Body of pancreas (tissue), 4 donors: ENCODE measurements around the gene CACNA2D3.

ENCODE experiments used
- CTCF ChIP-seq, 7 experiments: fragments of 450-650 bp in 4 of 7; fragments of 200-600 bp in 3 of 7; sonication (generic) in 3 of 7; IDR thresholded peaks; one replicate each; pipeline ENCODE4 v1.5.1; 2016 to 2019; ENCODE audit warnings: antibody characterized with exemption in 7 of 7
- POLR2A ChIP-seq, 3 donors: fragments of 450-650 bp; IDR thresholded peaks; one replicate each; pipeline ENCODE4 v1.6.1; 2016; ENCODE audit warnings: antibody characterized with exemption in 3 of 3, mild to moderate bottlenecking in 2 of 3

- TF ChIP-seq CTCF (IDR thresholded peaks at IDR 0.05) (no peak), POLR2A (IDR thresholded peaks at IDR 0.05) (no peak)
Observed at GRCh38 chr3:54827776-54828175, 705.4 kb downstream of the CACNA2D3 start.
